T-cell (primary cell): ENCODE results near the gene NTM. TPM values are rescaled to one million over a fixed set of nuclear protein-coding genes. Genes with fewer than 3 reads are reported as not detected.

Source experiments
- ATAC-seq, 4 experiments: fragments of 200-7000 bp in 3 of 4; fragments of 150-1000 bp in 1 of 4; cut with Tn5 transposase; replicated peaks in 1 of 4; 1 replicate in 3 of 4; 2 replicates in 1 of 4; pipeline ENCODE4 v1.10.0; 2021; ENCODE audit warnings: moderate library complexity in 3 of 4, mild to moderate bottlenecking in 2 of 4, moderate number of reproducible peaks in 1 of 4
- CTCF ChIA-PET, 2 donors: fragments of 300-600 bp; sonication (Branson Sonifier 250); formaldehyde crosslinking; loops; one replicate each; lab custom pipeline; 2022; ENCODE audit warnings: antibody characterized with exemption in 2 of 2; lab: Charles Lee
- POLR2A ChIA-PET, 2 donors: fragments of 300-600 bp; sonication (Branson Sonifier 250); formaldehyde crosslinking; loops; one replicate each; lab custom pipeline; 2022; ENCODE audit warnings: antibody characterized with exemption in 2 of 2; lab: Charles Lee
- DNase-seq, 35 experiments: peaks; one replicate each; pipeline versions ENCODE4 v3.0.0 to v3.0.0-alpha.2; 2013 to 2023
- H3K27ac ChIP-seq: one replicate; pipeline ENCODE4 v1.5.1; 2013; ENCODE audit warnings: low read length
- H3K27me3 ChIP-seq, 2 experiments: replicated peaks in 1 of 2; 1 replicate in 1 of 2; 2 replicates in 1 of 2; pipeline versions ENCODE4 v1.6.1 to v1.7.0; 2013; ENCODE audit warnings: low read length in 1 of 2, mixed read lengths in 1 of 2; ENCODE audit not compliant: control insufficient read depth in 2 of 2, insufficient read depth in 2 of 2; ENCODE audit errors: extremely low read depth in 1 of 2
- H3K36me3 ChIP-seq, 2 donors: 1 replicate in 1 of 2; 2 replicates in 1 of 2; pipeline versions ENCODE4 v1.6.1 to v1.7.0; 2013; ENCODE audit warnings: low read length in 1 of 2; ENCODE audit not compliant: control insufficient read depth in 2 of 2, insufficient read depth in 1 of 2; ENCODE audit errors: extremely low read depth in 1 of 2
- H3K4me1 ChIP-seq, 2 experiments: 1 replicate in 1 of 2; 2 replicates in 1 of 2; pipeline versions ENCODE4 v1.6.1 to v1.7.0; 2013; ENCODE audit warnings: low read length in 2 of 2, mixed read lengths in 1 of 2; ENCODE audit not compliant: insufficient read depth in 2 of 2, control insufficient read depth in 1 of 2; ENCODE audit errors: extremely low read depth in 1 of 2
- H3K4me3 ChIP-seq, 2 donors: 1 replicate in 1 of 2; 2 replicates in 1 of 2; pipeline versions ENCODE4 v1.5.1 to v1.7.0; 2013; ENCODE audit warnings: mild to moderate bottlenecking in 2 of 2, low read length in 1 of 2, moderate library complexity in 1 of 2; ENCODE audit not compliant: control insufficient read depth in 1 of 2; ENCODE audit errors: extremely low read depth in 1 of 2
- H3K9me3 ChIP-seq: 2 replicates; pipeline ENCODE4 v1.7.0; 2013
- H3K27ac Mint-ChIP-seq, 2 donors: one replicate each; pipeline ENCODE4 v1.8.0; 2020 to 2021; ENCODE audit warnings: mild to moderate bottlenecking in 2 of 2, mixed read lengths in 2 of 2
- H3K27me3 Mint-ChIP-seq, 2 donors: one replicate each; pipeline ENCODE4 v1.8.0; 2021 to 2022; ENCODE audit warnings: mixed read lengths in 2 of 2
- H3K36me3 Mint-ChIP-seq: one replicate; pipeline ENCODE4 v1.8.0; 2021; ENCODE audit warnings: mixed read lengths
- H3K4me1 Mint-ChIP-seq, 3 donors: one replicate each; pipeline ENCODE4 v1.8.0; 2020 to 2022; ENCODE audit warnings: mixed read lengths in 3 of 3, mild to moderate bottlenecking in 1 of 3
- H3K4me3 Mint-ChIP-seq, 3 donors: one replicate each; pipeline ENCODE4 v1.8.0; 2020 to 2022; ENCODE audit warnings: mild to moderate bottlenecking in 3 of 3, mixed read lengths in 3 of 3, moderate library complexity in 3 of 3
- H3K9me3 Mint-ChIP-seq, 3 donors: one replicate each; pipeline ENCODE4 v1.8.0; 2020 to 2022; ENCODE audit warnings: mixed read lengths in 3 of 3
- WGBS: methylation state at CpG from one replicate; pipeline ENCODE4 v1.1.5; 2013; ENCODE audit warnings: missing lambda C conversion rate; ENCODE audit not compliant: insufficient coverage; 5-methylcytosine and 5-hydroxymethylcytosine counted together
- total RNA-seq, 35 experiments: library from RNA in 6 of 35; stranded (reverse) in 6 of 35; fragments of 120-200 nt in 1 of 35; gene quantifications; one replicate each; pipeline versions ENCODE4 v1.2.1 to v1.2.4 and lab custom pipeline; 2013 to 2026

The NTM gene
- total RNA-seq, 5 donors from 2014 or later (not counting 1 experiment from before 2014, with no cell fraction given): not detected

GRCh38 chr11:131688048-131688693, 317.8 kb downstream of the NTM start:
- peaks cover 6 to 35% of the 10 kb centered on the region in 2 experiments for H3K27me3 ChIP-seq
- Mint-ChIP-seq H3K27ac (no peak overlapping the region), H3K27me3 (peaks cover 24 to 31% of the 10 kb centered on the region in 2 donors), H3K36me3 (no peaks in the 10 kb centered on the region), H3K9me3 (peaks cover 0 to 3% (median 0%) of the 10 kb centered on the region in 3 donors), H3K4me1 (no peaks in the 10 kb centered on the region), H3K4me3 (no peak overlapping the region)
- no peak overlapping the region for H3K27ac ChIP-seq
- no peak overlapping the region for H3K4me3 ChIP-seq
- WGBS: 9% methylated on average over 27 of the region's 34 CpGs
- H3K4me1 ChIP-seq: peaks cover 0 to 2% of the 10 kb centered on the region in 2 experiments
- CTCF ChIA-PET: interaction anchor here in 1 of 2 donors (1.0 kb wide), 1 partner anchor 54 kb away, joined by 4 read pairs; no protein-coding TSS in a partner anchor
- POLR2A ChIA-PET: no interaction called here
- ATAC-seq (no peak), DNase-seq (peak in 1 of 35 experiments; percentile 11)
- H3K36me3 ChIP-seq: no peaks in the 10 kb centered on the region
- no peaks in the 10 kb centered on the region for H3K9me3 ChIP-seq

GRCh38 chr11:131689049-131689925, 318.9 kb downstream of the NTM start:
- Histone ChIP-seq H3K27me3 (peaks cover 8 to 33% of the 10 kb centered on the region in 2 experiments), H3K4me1 (peaks cover 0 to 2% of the 10 kb centered on the region in 2 experiments), H3K36me3 (no peaks in the 10 kb centered on the region), H3K9me3 (no peaks in the 10 kb centered on the region), H3K27ac (no peak overlapping the region), H3K4me3 (no peak overlapping the region)
- 88% methylated on average over 7 of the region's 10 CpGs for WGBS
- Mint-ChIP-seq H3K9me3 (peaks cover 0 to 3% (median 0%) of the 10 kb centered on the region in 3 donors), H3K27ac (no peak overlapping the region), H3K4me1 (peaks cover 0 to 3% (median 0%) of the 10 kb centered on the region in 3 donors), H3K27me3 (peaks cover 27 to 34% of the 10 kb centered on the region in 2 donors), H3K4me3 (no peak overlapping the region), H3K36me3 (no peaks in the 10 kb centered on the region)
- POLR2A ChIA-PET: no interaction called here
- CTCF ChIA-PET: interaction anchor here in 1 of 2 donors (1.0 kb wide), 1 partner anchor 55 kb away, joined by 4 read pairs; no protein-coding TSS in a partner anchor
- ATAC-seq (no peak), DNase-seq (no peak)

GRCh38 chr11:131690362-131690761, 319.9 kb downstream of the NTM start:
- 94% methylated on average over 18 of the region's 23 CpGs for WGBS
- no peaks in the 10 kb centered on the region for H3K9me3 ChIP-seq
- POLR2A ChIA-PET: no interaction called here
- H3K36me3 Mint-ChIP-seq: no peaks in the 10 kb centered on the region
- DNase-seq: no peak
- H3K4me1 Mint-ChIP-seq: peaks cover 0 to 7% (median 2%) of the 10 kb centered on the region in 3 donors
- H3K4me3 ChIP-seq: no peak overlapping the region
- no peak overlapping the region for H3K27ac ChIP-seq
- no peak overlapping the region for H3K4me3 Mint-ChIP-seq
- no peaks in the 10 kb centered on the region for H3K36me3 ChIP-seq
- CTCF ChIA-PET: no interaction called here
- peaks cover 34 to 39% of the 10 kb centered on the region in 2 donors for H3K27me3 Mint-ChIP-seq
- peaks cover 8 to 33% of the 10 kb centered on the region in 2 experiments for H3K27me3 ChIP-seq
- H3K9me3 Mint-ChIP-seq: peaks cover 0 to 3% (median 0%) of the 10 kb centered on the region in 3 donors
- no peak for ATAC-seq
- peaks cover 0 to 5% of the 10 kb centered on the region in 2 experiments for H3K4me1 ChIP-seq
- no peak overlapping the region for H3K27ac Mint-ChIP-seq

- Histone ChIP-seq H3K9me3 (no peaks in the 10 kb centered on the region), H3K27me3 (peaks cover 8 to 33% of the 10 kb centered on the region in 2 experiments), H3K4me3 (no peak overlapping the region), H3K36me3 (no peaks in the 10 kb centered on the region), H3K4me1 (peaks cover 0 to 5% of the 10 kb centered on the region in 2 experiments), H3K27ac (no peak overlapping the region)
- WGBS: 90% methylated on average over 13 of the region's 18 CpGs
- CTCF ChIA-PET: no interaction called here
- H3K36me3 Mint-ChIP-seq: no peaks in the 10 kb centered on the region
- H3K4me1 Mint-ChIP-seq: peaks cover 0 to 7% (median 2%) of the 10 kb centered on the region in 3 donors
- H3K27me3 Mint-ChIP-seq: peaks cover 35 to 40% of the 10 kb centered on the region in 2 donors
- ATAC-seq (no peak), DNase-seq (no peak)
- H3K4me3 Mint-ChIP-seq: no peak overlapping the region
- POLR2A ChIA-PET: no interaction called here
- H3K9me3 Mint-ChIP-seq: peaks cover 0 to 3% (median 0%) of the 10 kb centered on the region in 3 donors
- H3K27ac Mint-ChIP-seq: no peak overlapping the region
Measured at GRCh38 chr11:131690776-131691175, 320.4 kb downstream of the NTM start.

GRCh38 chr11:131691181-131692041, 321.0 kb downstream of the NTM start:
- POLR2A ChIA-PET: no interaction called here
- Histone ChIP-seq H3K4me1 (peaks cover 0 to 5% of the 10 kb centered on the region in 2 experiments), H3K4me3 (no peak overlapping the region), H3K36me3 (no peaks in the 10 kb centered on the region), H3K27ac (no peak overlapping the region), H3K9me3 (no peaks in the 10 kb centered on the region), H3K27me3 (peaks cover 8 to 33% of the 10 kb centered on the region in 2 experiments)
- Mint-ChIP-seq H3K4me3 (no peak overlapping the region), H3K36me3 (no peaks in the 10 kb centered on the region), H3K27ac (no peak overlapping the region), H3K9me3 (peaks cover 0 to 3% (median 0%) of the 10 kb centered on the region in 3 donors), H3K4me1 (peaks cover 0 to 7% (median 2%) of the 10 kb centered on the region in 3 donors), H3K27me3 (peaks cover 36 to 41% of the 10 kb centered on the region in 2 donors)
- ATAC-seq: peak in 1 of 4 experiments; percentile 28
- peak in 2 of 35 experiments; percentile 6 to 14 for DNase-seq
- CTCF ChIA-PET: interaction anchor here in 1 of 2 donors (0.6 kb wide), 1 partner anchor 70 kb away, joined by 3 read pairs; no protein-coding TSS in a partner anchor
- WGBS: 61% methylated on average over 51 of the region's 65 CpGs
